K562 (cell line): Measurements from ENCODE around the gene BCAS1. TPM values are rescaled to one million over a fixed set of nuclear protein-coding genes. Genes with fewer than 3 reads are reported as not detected.

ENCODE experiments used
- ATAC-seq: fragments of 200-7000 bp; cut with Tn5 transposase; 3 replicates; pipeline ENCODE4 v1.9.1; 2020; ENCODE audit warnings: moderate library complexity
- BruUV-seq: library from RNA; stranded (reverse); fragments of 400-500 nt; replicated peaks from 2 replicates; lab custom pipeline; 2021; lab: Mats Ljungman, UMichigan
- CTCF ChIA-PET: fragments of 300-600 bp; formaldehyde crosslinking; extraction: SDS; loops from one replicate; lab custom pipeline; 2021; ENCODE audit warnings: low intra/inter-chr PET ratio; lab: Yijun Ruan, JAX
- POLR2A ChIA-PET: fragments of 300-600, 350-650 bp; sonication (Branson Sonifier 250); formaldehyde crosslinking; extraction: SDS; loops from one replicate; lab custom pipeline; 2021; ENCODE audit warnings: antibody characterized with exemption, inconsistent platforms; lab: Yijun Ruan, JAX
- DNase-seq, 4 experiments: peaks; one replicate each; pipeline versions ENCODE4 v3.0.0 to v3.0.0-alpha.2; 2011 to 2018; ENCODE audit warnings: low spot score in 3 of 4, mixed read lengths in 3 of 4; ENCODE audit errors: extremely low read depth in 1 of 4
- FAIRE-seq: peaks from 2 replicates; lab custom pipeline; 2011; peaks lifted over from hg19 to GRCh38; lab: Jason Lieb, UNC
- H2AFZ ChIP-seq: 2 replicates; pipeline ENCODE4 v1.6.0; 2011; ENCODE audit warnings: low read depth, low read length, control low read depth, inconsistent platforms
- H3K27ac ChIP-seq: fragments of 200-600 bp; 3 replicates; pipeline ENCODE4 v1.8.0; 2011; ENCODE audit warnings: low read depth, mild to moderate bottlenecking, control low read depth, inconsistent platforms, low read length, moderate library complexity, mixed read lengths; ENCODE audit errors: extremely low read depth
- H3K27me3 ChIP-seq, 2 experiments: fragments of 300-600 bp in 1 of 2; 2 replicates in 1 of 2; 3 replicates in 1 of 2; pipeline versions ENCODE4 v1.6.0 to v1.8.0; 2011; ENCODE audit warnings: inconsistent platforms in 2 of 2, low read length in 2 of 2, mild to moderate bottlenecking in 1 of 2, mixed read lengths in 1 of 2, moderate library complexity in 1 of 2; ENCODE audit not compliant: control insufficient read depth in 2 of 2, insufficient read depth in 2 of 2
- H3K36me3 ChIP-seq: fragments of 300-600 bp; 3 replicates; pipeline ENCODE4 v1.8.0; 2011; ENCODE audit warnings: mild to moderate bottlenecking, low read length, inconsistent platforms; ENCODE audit not compliant: control insufficient read depth, insufficient read depth
- H3K4me1 ChIP-seq, 2 experiments: fragments of 200-600 bp in 1 of 2; replicated peaks in 1 of 2; 2 replicates in 1 of 2; 3 replicates in 1 of 2; pipeline versions ENCODE4 v1.5.1 to v1.8.0; 2011; ENCODE audit warnings: inconsistent platforms in 2 of 2, low read length in 2 of 2, mild to moderate bottlenecking in 1 of 2, mixed read lengths in 1 of 2, moderate library complexity in 1 of 2; ENCODE audit not compliant: control insufficient read depth in 2 of 2, insufficient read depth in 2 of 2
- H3K4me2 ChIP-seq: 2 replicates; pipeline ENCODE4 v1.6.1; 2011; ENCODE audit warnings: low read length, control low read depth, inconsistent platforms, mixed read lengths; ENCODE audit not compliant: insufficient read depth
- H3K4me3 ChIP-seq: fragments of 200-600 bp; sonication (generic), shearing (Covaris generic); 2 replicates; pipeline ENCODE4 v1.5.1; 2016; ENCODE audit warnings: control low read depth, inconsistent platforms
- H3K79me2 ChIP-seq: fragments of 200-600 bp; 3 replicates; pipeline ENCODE4 v1.8.0; 2011; ENCODE audit warnings: low read length, inconsistent platforms; ENCODE audit not compliant: control insufficient read depth, insufficient read depth
- H3K9ac ChIP-seq, 2 experiments: 2 replicates each; pipeline versions ENCODE4 v1.6.0 to v1.6.1; 2011; ENCODE audit warnings: low read depth in 2 of 2, low read length in 2 of 2, control low read depth in 1 of 2, inconsistent platforms in 1 of 2, mild to moderate bottlenecking in 1 of 2, mixed read lengths in 1 of 2; ENCODE audit not compliant: insufficient read depth in 1 of 2
- H3K9me1 ChIP-seq: one replicate; pipeline ENCODE4 v1.6.0; 2011; ENCODE audit warnings: inconsistent platforms, mild to moderate bottlenecking, low read length, moderate library complexity; ENCODE audit not compliant: control insufficient read depth, insufficient read depth
- H3K9me3 ChIP-seq: replicated peaks from 2 replicates; pipeline ENCODE4 v1.5.1; 2011; ENCODE audit warnings: low read depth, low read length, inconsistent platforms; ENCODE audit not compliant: control insufficient read depth, insufficient read depth
- H4K20me1 ChIP-seq: replicated peaks from 2 replicates; pipeline ENCODE4 v1.6.1; 2011; ENCODE audit warnings: low read length, inconsistent platforms, mixed read lengths; ENCODE audit not compliant: control insufficient read depth, insufficient read depth
- C11orf30 ChIP-seq: fragments of 450-650 bp; IDR thresholded peaks from 2 replicates; pipeline ENCODE4 v1.6.1; 2016; ENCODE audit warnings: low read depth, mild to moderate bottlenecking
- WGBS: fragments of 100-300 bp; shearing (Covaris generic); methylation state at CpG from one replicate; pipeline ENCODE4 v1.1.6; 2016; ENCODE audit warnings: low coverage, mixed read lengths; ENCODE audit not compliant: insufficient coverage; ENCODE audit errors: missing lambda C conversion rate; 5-methylcytosine and 5-hydroxymethylcytosine counted together
- in situ Hi-C: fragments of 300-500 bp; cut with MboI; formaldehyde crosslinking; loops from 4 replicates; pipeline ENCODE4 v1.15.0; 2018; ENCODE audit warnings: inconsistent platforms, mixed read lengths
- intact Hi-C: fragments of 100-400 bp; cut with micrococcal nuclease; formaldehyde crosslinking; loops from 2 replicates; pipeline ENCODE4 v1.14.2; 2022
- polyA plus RNA-seq, 8 experiments: library from polyadenylated mRNA; depleted of rRNA in 4 of 8; stranded (reverse) in 5 of 8; unstranded in 3 of 8; fragments of >200 nt; fragmentation: Nextera tagmentation in 2 of 8; fragmentation: Illumina TruSeq in 1 of 8; extraction: Ambion mirVana in 2 of 8; extraction: Trizol in 1 of 8; gene quantifications; 2 replicates each; pipeline versions ENCODE4 v1.2.1 to v1.2.3, GENCODE V29; 2011 to 2014; ENCODE audit warnings: inconsistent platforms in 1 of 8, missing spikeins in 1 of 8
- total RNA-seq, 7 experiments: library from RNA; depleted of rRNA in 6 of 7; stranded (reverse); fragments of >200 nt in 6 of 7; fragmentation: Illumina TruSeq in 2 of 7; extraction: Trizol in 2 of 7; gene quantifications; 2 replicates each; pipeline versions ENCODE4 v1.2.1 to v1.2.3, GENCODE V29; 2011 to 2021; ENCODE audit warnings: low replicate concordance in 1 of 7
- TF ChIP-seq, protein P1 (sequence below), 3 experiments: fragments of 200-800 bp in 1 of 3; fragments of 250-450 bp in 1 of 3; fragments of 450-650 bp in 1 of 3; sonication (Bioruptor Pico) in 1 of 3; sonication (Bioruptor generic) in 1 of 3; formaldehyde crosslinking in 1 of 3; IDR thresholded peaks; 2 replicates each; pipeline versions ENCODE4 v1.6.1 to v1.8.0; 2016 to 2022; ENCODE audit warnings: mild to moderate bottlenecking in 2 of 3, missing genetic modification characterization in 2 of 3, missing compliant biosample characterization in 1 of 3, moderate library complexity in 1 of 3

Gene BCAS1
- total and polyA plus RNA-seq, 9 of the 15 experiments (the other 6 are each of a cell fraction or from before 2014, with no cell fraction given), result 0.18 to 2.3 (median 0.93) TPM

DNA sequence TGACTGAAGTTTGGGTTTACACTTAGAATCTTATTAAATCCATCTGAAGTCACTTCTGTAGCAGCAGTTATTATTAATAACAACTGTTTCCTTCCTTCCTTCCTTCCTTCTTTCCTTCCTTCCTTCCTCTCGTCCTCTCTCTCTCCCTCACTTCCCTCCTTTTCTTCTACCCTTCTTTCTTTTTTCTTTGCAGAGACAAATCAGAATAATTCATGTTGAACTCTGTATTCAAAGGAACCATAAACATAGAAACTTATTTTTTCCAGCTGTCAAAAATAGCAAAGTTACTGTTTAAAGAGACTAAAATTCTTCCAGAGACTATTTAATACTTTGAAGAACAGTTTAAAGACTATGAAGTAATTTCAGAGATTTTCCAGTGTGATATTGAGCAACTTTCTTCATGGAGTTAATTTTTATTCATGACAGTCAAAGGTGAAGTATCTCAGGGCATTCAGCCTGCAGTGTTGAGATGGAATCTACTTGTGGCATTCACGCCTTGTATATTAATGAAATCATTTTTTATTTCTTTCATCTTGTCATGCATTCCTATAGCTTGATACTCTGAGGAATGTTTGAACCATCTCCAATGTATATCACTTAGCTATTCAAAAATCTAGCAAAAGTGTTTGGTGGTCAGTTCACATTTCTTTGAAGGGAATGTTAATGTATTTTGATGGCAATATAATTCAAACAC, 109.7 kb downstream of the BCAS1 start:
- H3K27ac ChIP-seq, result no peak overlapping the region
- WGBS, result 0% methylated on average over 2 of the region's 2 CpGs

More for the DNA sequence above, 109.7 kb downstream of the BCAS1 start:
- BruUV-seq, result no TSS peak
- no peak overlapping the region for H3K4me2 ChIP-seq
- no peaks in the 10 kb centered on the region for H3K9me1 ChIP-seq
- TF ChIP-seq C11orf30, result no peak
- TF ChIP-seq, protein P1, sequence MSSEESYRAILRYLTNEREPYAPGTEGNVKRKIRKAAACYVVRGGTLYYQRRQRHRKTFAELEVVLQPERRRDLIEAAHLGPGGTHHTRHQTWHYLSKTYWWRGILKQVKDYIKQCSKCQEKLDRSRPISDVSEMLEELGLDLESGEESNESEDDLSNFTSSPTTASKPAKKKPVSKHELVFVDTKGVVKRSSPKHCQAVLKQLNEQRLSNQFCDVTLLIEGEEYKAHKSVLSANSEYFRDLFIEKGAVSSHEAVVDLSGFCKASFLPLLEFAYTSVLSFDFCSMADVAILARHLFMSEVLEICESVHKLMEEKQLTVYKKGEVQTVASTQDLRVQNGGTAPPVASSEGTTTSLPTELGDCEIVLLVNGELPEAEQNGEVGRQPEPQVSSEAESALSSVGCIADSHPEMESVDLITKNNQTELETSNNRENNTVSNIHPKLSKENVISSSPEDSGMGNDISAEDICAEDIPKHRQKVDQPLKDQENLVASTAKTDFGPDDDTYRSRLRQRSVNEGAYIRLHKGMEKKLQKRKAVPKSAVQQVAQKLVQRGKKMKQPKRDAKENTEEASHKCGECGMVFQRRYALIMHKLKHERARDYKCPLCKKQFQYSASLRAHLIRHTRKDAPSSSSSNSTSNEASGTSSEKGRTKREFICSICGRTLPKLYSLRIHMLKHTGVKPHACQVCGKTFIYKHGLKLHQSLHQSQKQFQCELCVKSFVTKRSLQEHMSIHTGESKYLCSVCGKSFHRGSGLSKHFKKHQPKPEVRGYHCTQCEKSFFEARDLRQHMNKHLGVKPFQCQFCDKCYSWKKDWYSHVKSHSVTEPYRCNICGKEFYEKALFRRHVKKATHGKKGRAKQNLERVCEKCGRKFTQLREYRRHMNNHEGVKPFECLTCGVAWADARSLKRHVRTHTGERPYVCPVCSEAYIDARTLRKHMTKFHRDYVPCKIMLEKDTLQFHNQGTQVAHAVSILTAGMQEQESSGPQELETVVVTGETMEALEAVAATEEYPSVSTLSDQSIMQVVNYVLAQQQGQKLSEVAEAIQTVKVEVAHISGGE (CRISPR knock-in tag; IDR thresholded peaks at IDR 0.05), result peak in 1 of 3 experiments; percentile 76; a peak in 2 of 6 replicates
- FAIRE-seq (no peak), ATAC-seq (no peak), DNase-seq (no peak)
- intact Hi-C loops (loop anchor here (10.0 kb wide), 1 partner anchor 234 kb away; no protein-coding TSS in a partner anchor), in situ Hi-C loops (loop anchor here (25.0 kb wide), 1 partner anchor 677 kb away; no protein-coding TSS in a partner anchor)
- no peak overlapping the region for H3K4me3 ChIP-seq
- H3K27me3 ChIP-seq, result peaks cover 5 to 27% of the 10 kb centered on the region in 2 experiments; a peak in 3 of 5 replicates
- ChIA-PET CTCF (interaction anchor here (0.6 kb wide), 1 partner anchor 68 kb away, joined by 5 read pairs; no protein-coding TSS in a partner anchor), POLR2A (interaction anchor here (0.9 to 1.2 kb wide), 2 partner anchors 11 to 72 kb away, joined by 3 to 4 read pairs; no protein-coding TSS in a partner anchor)
- H4K20me1 ChIP-seq, result no peaks in the 10 kb centered on the region
- no peaks in the 10 kb centered on the region for H3K36me3 ChIP-seq
- H3K4me1 ChIP-seq, result no peaks in the 10 kb centered on the region
- no peaks in the 10 kb centered on the region for H3K9me3 ChIP-seq
- no peaks in the 10 kb centered on the region for H3K79me2 ChIP-seq
- no peak overlapping the region for H3K9ac ChIP-seq
- H2AFZ ChIP-seq, result no peak overlapping the region
